Skeletal muscle tissue (tissue), 4 donors: ENCODE data around the gene ANKS1B. TPM values are rescaled to one million over a fixed set of nuclear protein-coding genes. Genes with fewer than 3 reads are reported as not detected.
"Not testable (repeated sequence)": the region's sequence is repeated elsewhere in the genome, so short reads cannot be mapped to it uniquely, and the experiment has no call there.

Experiments used
- H3K27ac ChIP-seq: one replicate; pipeline ENCODE4 v1.7.0; 2013; ENCODE audit warnings: mild to moderate bottlenecking, low read depth, low read length, inconsistent platforms
- H3K27me3 ChIP-seq, 3 donors: one replicate each; pipeline ENCODE4 v1.7.0; 2013; ENCODE audit warnings: low read length in 3 of 3; ENCODE audit not compliant: control insufficient read depth in 3 of 3, insufficient read depth in 3 of 3
- H3K36me3 ChIP-seq, 3 donors: one replicate each; pipeline ENCODE4 v1.7.0; 2013; ENCODE audit warnings: low read length in 3 of 3; ENCODE audit not compliant: control insufficient read depth in 3 of 3, insufficient read depth in 3 of 3
- H3K4me1 ChIP-seq, 3 donors: one replicate each; pipeline ENCODE4 v1.7.0; 2013; ENCODE audit warnings: low read length in 3 of 3, mild to moderate bottlenecking in 3 of 3; ENCODE audit not compliant: control insufficient read depth in 3 of 3, insufficient read depth in 3 of 3
- H3K4me3 ChIP-seq, 3 donors: one replicate each; pipeline ENCODE4 v1.7.0; 2013; ENCODE audit warnings: low read length in 3 of 3
- H3K9ac ChIP-seq, 3 donors: one replicate each; pipeline ENCODE4 v1.7.0; 2013; ENCODE audit warnings: low read length in 3 of 3, mild to moderate bottlenecking in 3 of 3, moderate library complexity in 2 of 3, low read depth in 1 of 3
- H3K9me3 ChIP-seq, 3 donors: one replicate each; pipeline ENCODE4 v1.7.0; 2013; ENCODE audit warnings: low read length in 3 of 3; ENCODE audit not compliant: control insufficient read depth in 3 of 3
- total RNA-seq: library from RNA; depleted of rRNA; stranded (reverse); fragments of >200 nt; gene quantifications from one replicate; pipeline ENCODE4 v1.2.3, GENCODE V29; 2014
- donor health status: Osteomylitis.

The ANKS1B gene
- total RNA-seq, 1 donor from 2014 or later, result 10.4 TPM

DNA sequence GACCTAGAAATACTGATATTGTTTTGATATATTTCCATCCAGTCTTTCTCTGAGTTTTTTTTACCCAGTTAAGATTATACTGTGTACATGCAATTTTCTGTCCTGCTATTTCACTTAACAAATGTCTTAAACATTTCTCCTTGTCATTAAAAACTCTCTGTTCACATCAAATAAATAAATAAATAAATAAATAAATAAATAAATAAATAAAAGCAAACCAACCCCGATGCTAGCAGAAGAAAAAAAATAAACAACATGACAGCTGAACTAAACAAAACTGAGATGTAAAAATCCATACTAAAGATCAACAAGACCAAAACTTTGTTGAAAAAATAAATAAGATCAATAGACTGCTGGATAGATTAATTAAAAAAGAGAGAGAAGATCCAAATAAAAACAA is 407.6 kb downstream of the ANKS1B start:
- not testable (repeated sequence) for H3K4me1 ChIP-seq, H3K27me3 ChIP-seq, H3K9ac ChIP-seq, H3K4me3 ChIP-seq, H3K9me3 ChIP-seq, H3K36me3 ChIP-seq, H3K27ac ChIP-seq

DNA sequence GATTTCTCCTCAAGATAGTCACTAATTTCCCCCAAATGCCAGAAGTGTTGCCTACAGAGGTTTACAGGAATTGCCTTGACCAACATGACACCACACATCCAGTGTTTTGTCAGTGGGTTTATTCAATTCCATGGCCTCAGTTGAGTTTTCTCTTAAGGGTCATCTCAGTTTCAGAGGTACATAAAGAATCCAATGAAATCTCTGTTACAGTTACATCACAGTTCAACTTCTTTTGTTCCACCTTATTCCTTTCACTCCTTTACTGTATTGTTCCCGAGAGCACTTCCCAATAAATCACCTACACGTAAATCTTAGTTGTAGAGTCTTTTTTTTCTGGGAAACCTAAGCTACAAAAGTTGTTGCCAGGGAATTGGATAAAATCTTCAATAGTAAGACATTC is 410.8 kb downstream of the ANKS1B start:
- Histone ChIP-seq H3K4me1 (no peaks in the 10 kb centered on the region), H3K27ac (no peak overlapping the region), H3K4me3 (no peak overlapping the region), H3K36me3 (no peaks in the 10 kb centered on the region), H3K9me3 (no peaks in the 10 kb centered on the region), H3K9ac (no peak overlapping the region), H3K27me3 (no peaks in the 10 kb centered on the region)

DNA sequence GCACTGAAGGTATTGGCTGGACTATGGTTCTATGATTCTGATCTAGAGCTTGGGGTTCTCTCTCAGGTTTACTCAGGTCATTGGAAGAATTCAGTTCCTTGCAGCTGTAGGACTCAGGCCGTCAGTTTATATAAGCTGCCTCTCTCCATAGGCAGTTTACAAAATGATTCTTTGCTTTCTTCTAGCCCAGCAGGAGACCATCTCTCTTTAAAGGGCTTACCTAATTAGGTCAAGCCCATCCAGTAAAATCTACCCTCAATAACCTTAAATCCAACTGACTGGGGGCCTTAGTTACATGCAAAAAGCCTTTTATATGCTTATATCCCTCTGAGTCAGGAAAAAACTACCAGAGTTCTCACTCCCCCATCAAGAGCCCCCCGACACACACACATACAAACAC is 417.7 kb downstream of the ANKS1B start:
- H3K36me3 ChIP-seq, result no peaks in the 10 kb centered on the region
- no peaks in the 10 kb centered on the region for H3K4me1 ChIP-seq
- H3K9me3 ChIP-seq, result no peaks in the 10 kb centered on the region
- H3K9ac ChIP-seq, result no peak overlapping the region
- H3K27ac ChIP-seq, result no peak overlapping the region
- no peak overlapping the region for H3K4me3 ChIP-seq
- H3K27me3 ChIP-seq, result no peaks in the 10 kb centered on the region

DNA sequence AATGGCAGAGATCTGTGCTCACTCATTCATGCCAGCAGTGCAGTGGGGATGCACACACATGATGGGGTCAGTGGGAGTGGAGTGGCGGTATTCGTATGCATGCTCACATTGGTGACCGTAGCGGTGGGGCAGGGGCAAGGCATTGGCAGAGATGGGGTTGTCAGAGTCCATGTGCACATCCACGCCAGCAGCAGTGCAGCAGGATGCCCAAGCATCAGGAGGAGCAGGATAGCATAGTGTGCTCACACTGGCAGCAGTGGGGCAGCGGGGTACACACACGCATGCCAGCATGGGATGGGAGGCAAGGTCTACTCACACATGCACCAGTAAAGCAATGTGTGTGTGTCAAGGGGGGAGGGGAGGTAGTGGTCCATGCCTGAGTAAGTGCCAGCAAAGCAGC is 426.6 kb downstream of the ANKS1B start:
- no peaks in the 10 kb centered on the region for H3K36me3 ChIP-seq
- H3K4me3 ChIP-seq, result no peak overlapping the region
- peaks cover 0 to 1% (median 0%) of the 10 kb centered on the region in 3 donors for H3K9me3 ChIP-seq
- no peaks in the 10 kb centered on the region for H3K27me3 ChIP-seq
- H3K27ac ChIP-seq, result no peak overlapping the region
- no peak overlapping the region for H3K9ac ChIP-seq
- H3K4me1 ChIP-seq, result no peaks in the 10 kb centered on the region

DNA sequence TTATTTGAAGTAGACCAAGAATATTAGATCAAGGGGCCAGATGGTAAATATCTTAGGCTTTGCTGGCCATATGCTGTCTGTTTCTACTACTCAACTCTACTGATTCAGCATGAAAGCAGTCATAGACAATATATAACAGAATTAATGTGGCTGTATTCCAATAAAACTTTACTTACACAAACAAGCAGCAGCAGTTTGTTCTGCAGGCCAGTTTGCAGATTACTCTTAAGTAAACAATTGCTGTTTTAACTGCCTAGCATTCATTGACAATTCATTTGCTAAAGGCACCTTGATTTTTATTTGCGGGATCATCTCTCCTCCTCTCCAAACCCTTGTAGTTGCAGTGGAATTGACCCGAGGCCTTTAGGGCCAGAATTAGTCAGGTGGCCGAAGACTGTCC is 431.3 kb downstream of the ANKS1B start:
- H3K4me1 ChIP-seq, result no peaks in the 10 kb centered on the region
- no peaks in the 10 kb centered on the region for H3K27me3 ChIP-seq
- H3K9ac ChIP-seq, result no peak overlapping the region
- H3K27ac ChIP-seq, result no peak overlapping the region
- no peak overlapping the region for H3K4me3 ChIP-seq
- H3K36me3 ChIP-seq, result no peaks in the 10 kb centered on the region
- no peaks in the 10 kb centered on the region for H3K9me3 ChIP-seq

DNA sequence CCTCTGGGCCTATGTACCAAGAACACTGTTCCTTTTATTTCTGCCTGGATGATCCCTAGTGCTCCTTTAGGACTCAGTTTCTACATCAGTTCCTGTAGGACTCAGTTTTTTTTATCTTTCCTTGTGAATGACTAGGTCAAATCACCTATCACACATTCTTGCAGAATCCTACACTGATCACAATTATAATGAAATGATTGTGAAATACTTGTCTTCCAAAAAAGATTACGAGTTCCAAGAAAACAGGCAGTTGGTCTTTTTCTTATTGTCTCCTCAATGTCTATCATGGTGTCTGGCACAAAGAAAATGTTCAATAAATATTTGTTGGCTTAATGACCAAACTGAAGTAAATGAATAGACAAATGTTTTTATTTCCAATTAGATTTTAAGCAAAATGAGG is 432.7 kb downstream of the ANKS1B start:
- H3K4me3 ChIP-seq, result no peak overlapping the region
- H3K4me1 ChIP-seq, result no peaks in the 10 kb centered on the region
- no peaks in the 10 kb centered on the region for H3K27me3 ChIP-seq
- no peak overlapping the region for H3K9ac ChIP-seq
- no peak overlapping the region for H3K27ac ChIP-seq
- H3K36me3 ChIP-seq, result no peaks in the 10 kb centered on the region
- H3K9me3 ChIP-seq, result no peaks in the 10 kb centered on the region

DNA sequence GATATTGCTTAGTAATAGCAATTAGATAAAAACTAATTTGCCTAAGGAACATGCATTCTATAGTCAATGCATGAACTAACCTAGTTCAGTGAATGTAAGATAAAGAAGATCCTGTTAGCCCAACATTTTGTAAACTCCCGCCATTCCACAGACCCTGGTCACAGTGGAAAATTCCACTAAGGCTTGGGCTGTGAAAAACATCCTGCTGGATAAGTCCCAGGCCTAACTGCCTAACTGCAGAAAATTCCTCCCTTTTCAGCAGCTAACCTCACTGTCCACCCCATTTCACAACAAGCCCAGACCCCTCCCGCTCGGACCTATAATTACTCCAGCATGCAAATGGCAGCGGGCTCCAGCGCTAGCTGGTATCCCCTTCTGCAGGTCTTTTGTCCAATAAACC is 435.1 kb downstream of the ANKS1B start:
- Histone ChIP-seq H3K9ac (no peak overlapping the region), H3K9me3 (no peaks in the 10 kb centered on the region), H3K4me1 (no peaks in the 10 kb centered on the region), H3K27ac (no peak overlapping the region), H3K36me3 (no peaks in the 10 kb centered on the region), H3K4me3 (no peak overlapping the region), H3K27me3 (no peaks in the 10 kb centered on the region)

DNA sequence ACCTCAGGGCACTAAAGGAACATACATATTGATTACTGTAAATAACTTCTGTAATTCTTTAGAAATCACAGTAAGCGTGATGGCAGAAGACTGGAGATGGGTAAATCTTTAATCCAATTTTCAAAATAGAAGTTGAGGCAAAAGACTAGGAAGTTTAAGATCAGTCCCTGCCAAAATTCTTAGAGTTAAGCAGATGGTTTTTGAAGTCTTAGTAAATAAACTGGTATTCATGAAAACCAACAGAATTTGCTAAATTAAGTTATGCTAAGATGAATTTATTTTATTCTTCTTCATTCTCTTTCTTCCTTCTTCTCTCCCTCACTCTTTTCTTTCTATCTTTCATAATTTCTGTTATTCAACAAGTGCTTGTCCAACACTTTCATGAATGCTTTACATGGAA is 435.5 kb downstream of the ANKS1B start:
- no peaks in the 10 kb centered on the region for H3K36me3 ChIP-seq
- H3K9ac ChIP-seq, result no peak overlapping the region
- H3K4me3 ChIP-seq, result no peak overlapping the region
- H3K27me3 ChIP-seq, result no peaks in the 10 kb centered on the region
- no peaks in the 10 kb centered on the region for H3K4me1 ChIP-seq
- no peak overlapping the region for H3K27ac ChIP-seq
- no peaks in the 10 kb centered on the region for H3K9me3 ChIP-seq

DNA sequence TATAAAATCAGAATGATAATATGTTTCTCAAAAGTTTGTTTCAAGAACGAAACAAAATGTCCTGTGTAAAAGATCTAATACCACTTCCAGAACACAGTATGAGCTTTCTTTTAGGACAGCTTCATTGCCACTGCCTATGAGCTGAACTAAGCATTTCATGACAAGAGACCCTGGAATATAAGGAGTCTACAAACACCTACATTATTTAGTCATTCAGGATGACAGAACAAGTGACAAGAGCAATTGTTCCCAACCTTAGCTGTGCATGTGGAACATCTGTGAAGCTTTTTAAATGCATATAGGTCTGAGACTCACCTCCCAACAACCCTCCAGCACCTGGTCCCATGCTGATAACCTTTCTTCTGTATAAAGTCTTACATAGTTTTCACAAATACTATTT is 440.3 kb downstream of the ANKS1B start:
- Histone ChIP-seq H3K36me3 (no peaks in the 10 kb centered on the region), H3K27me3 (no peaks in the 10 kb centered on the region), H3K4me1 (no peaks in the 10 kb centered on the region), H3K4me3 (no peak overlapping the region), H3K27ac (no peak overlapping the region), H3K9ac (no peak overlapping the region), H3K9me3 (no peaks in the 10 kb centered on the region)

DNA sequence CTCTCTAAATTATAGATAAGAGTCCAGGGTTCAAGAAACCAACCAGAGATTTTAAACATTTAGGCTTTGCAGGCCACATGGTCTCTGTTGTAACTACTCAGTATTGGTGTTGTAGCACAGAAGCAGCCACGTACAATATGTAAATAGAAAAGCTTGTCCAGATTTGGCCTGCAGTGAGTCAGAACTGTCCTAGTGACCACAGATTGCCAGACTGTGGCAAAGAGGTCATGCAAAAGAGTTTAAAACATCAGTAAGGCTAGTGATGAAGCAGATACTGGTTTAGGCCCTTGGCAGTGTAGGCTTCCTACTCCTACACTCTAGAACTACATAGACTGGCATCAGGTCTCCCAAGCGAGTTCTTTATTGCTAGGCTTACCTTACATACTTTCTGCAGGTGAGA is 454.8 kb downstream of the ANKS1B start:
- Histone ChIP-seq H3K36me3 (no peaks in the 10 kb centered on the region), H3K4me1 (no peaks in the 10 kb centered on the region), H3K9me3 (no peaks in the 10 kb centered on the region), H3K9ac (no peak overlapping the region), H3K27ac (no peak overlapping the region), H3K4me3 (no peak overlapping the region), H3K27me3 (no peaks in the 10 kb centered on the region)

DNA sequence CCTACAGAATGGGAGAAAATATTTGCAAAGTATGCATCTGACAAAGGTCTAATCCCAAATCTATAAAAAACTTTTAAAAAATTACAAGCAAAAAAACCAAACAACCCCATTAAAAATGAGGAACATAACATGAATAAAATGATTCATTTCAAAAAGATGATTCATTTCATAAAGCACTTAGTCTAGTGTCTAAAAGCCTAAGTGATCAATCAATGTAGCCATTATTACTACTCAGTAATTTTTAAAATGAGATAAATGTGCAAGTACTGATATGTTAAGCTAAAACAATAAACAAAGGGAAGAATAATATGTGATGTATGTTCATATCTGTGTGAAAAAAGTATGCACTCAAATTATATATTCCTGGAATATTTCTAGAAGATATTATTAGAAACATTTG is 456.3 kb downstream of the ANKS1B start:
- Histone ChIP-seq H3K27me3 (no peaks in the 10 kb centered on the region), H3K36me3 (no peaks in the 10 kb centered on the region), H3K4me3 (no peak overlapping the region), H3K27ac (no peak overlapping the region), H3K9ac (no peak overlapping the region), H3K4me1 (no peaks in the 10 kb centered on the region), H3K9me3 (no peaks in the 10 kb centered on the region)
